ENCODE measurements around the gene S100A5.
"Not testable (repeated sequence)": the region's sequence is repeated elsewhere in the genome, so short reads cannot be mapped to it uniquely, and the experiment has no call there.

S100A5 gene

DNA sequence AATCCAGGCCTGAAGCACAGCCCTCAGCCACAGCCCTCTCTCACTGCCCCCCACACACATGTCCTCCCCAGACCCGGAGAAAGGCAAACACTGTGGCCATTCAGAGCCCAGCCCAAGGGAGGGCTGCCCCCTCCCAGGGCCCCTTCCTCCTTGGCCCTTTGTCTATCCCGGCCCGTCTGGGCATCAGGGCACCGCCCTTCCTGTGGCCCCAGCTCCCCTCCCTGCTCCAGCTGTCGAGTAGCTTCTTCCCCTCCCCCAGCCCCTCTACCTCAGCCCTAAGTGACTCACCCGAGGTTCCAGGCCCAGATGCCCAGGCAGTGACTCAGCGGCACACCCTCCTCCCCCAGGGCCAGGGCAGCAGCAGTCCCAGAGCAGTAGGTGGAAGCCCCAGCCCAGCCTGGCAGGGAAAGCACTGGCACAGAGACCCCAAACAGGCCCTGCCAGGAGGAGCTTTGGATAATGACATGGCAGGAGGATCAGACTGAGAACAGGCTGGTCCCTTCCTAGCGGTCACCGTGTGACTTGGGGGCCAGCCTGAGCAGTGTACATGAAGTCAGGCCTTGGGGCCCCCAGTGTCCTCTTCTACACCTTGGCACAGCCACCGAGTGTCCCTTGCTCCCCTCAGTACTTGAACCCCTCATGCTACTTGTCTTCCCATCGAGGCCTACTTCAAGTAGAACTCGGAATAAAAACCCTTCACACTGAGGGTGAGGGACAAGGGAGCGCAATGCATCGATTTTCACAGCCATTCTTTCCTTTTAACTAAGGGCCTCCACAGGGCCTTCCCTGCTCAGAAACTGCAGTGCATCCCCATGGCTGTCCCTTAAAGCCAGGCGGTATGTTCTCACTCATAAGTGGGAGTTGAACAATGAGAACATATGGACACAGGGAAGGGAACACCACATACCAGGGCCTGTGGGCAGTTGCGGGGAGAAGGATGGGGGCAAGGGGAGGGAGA lies 26.0 kb upstream of the S100A5 start:
- peak; percentile 77 for DNase-seq (ENCODE audit: low read depth, low spot score)

DNA sequence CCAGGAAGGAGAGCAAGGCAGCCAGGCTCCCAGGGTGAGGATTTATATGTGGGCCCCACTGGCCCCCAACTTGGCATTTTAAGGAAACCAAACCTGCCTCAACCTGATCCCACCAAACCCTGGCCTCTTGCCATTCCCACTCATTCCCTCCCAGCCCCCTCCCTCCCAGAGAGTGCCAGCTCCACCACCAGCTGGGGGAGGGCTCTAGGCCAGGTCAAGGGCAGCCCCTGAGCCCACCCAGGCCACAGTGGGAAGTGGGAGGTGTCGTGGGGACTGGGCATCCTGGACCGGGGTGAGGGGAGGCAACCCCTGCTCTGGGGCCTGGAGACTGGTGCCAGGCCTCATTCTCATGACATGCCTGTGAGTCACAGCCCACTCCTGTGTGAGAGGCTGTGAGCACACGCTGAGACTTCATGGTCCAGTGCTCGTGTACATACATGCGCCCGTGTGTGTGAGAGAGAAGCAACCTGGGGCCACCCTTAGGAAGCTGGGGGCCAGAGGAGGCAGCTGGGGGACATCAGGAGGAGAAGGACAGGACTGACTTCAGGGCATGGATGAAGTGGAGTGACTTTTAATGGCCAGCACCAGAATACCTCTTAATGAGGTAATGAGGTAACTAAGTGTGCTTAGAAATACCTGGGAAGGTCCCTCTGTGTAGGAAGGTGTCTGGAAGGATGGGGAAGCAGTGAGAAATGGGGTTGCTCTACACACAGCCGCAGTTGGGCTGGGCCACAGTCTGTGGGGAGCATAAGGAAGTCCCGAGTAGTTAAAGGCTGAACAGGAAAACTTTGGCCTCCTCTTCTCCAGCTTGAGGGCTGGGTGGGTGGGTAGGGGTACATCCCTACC lies 25.0 kb upstream of the S100A5 start, which contains the start of gene S100A2:
S100A2 (minus strand) TSS at position 316 of the 846 bp plus-strand sequence. CDS start 1,967 bp downstream, outside the sequence.
- DNase-seq (ENCODE audit: low read depth, low spot score): no peak

DNA sequence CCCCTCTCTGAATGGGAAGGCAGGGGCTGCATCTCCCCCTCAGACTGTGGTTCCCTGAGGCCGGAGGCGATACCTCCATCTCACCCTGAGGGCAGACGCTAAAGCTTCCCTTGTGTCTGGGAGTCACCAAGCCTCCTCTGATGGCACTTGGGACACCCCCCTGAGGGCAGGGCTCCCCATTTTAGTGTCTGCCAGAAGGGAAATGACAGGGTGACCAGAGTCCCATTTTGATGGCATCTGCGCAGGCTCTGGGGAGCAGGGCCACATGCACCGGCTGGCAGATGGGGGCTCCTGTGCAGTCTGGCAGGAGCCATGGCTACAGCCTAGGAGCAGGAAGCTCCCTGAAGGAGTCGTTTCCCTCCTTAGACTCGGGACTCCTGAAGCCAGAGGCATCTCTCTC lies 23.3 kb upstream of the S100A5 start:
- no peak for DNase-seq (ENCODE audit: low read depth, low spot score)

DNA sequence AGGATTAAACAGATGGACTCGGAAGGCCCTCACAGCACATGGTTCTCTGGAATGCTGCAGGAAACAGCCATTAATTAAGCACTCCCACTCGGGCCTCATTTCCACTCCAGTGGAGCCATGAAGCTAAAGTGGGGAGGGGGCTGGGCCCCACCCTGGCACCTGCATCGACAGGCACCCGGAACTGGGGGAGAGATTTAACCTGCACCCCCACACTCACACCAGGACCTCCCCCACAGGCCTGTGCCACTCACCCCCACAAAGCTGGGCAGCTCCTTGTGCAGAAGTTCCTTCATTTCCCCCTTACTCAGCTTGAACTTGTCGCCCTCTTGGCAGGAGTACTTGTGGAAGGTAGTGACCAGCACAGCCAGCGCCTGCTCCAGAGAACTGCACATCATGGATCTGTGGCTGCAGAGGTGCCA lies 22.8 kb upstream of the S100A5 start:
- no peak for DNase-seq (ENCODE audit: low read depth, low spot score)

DNA sequence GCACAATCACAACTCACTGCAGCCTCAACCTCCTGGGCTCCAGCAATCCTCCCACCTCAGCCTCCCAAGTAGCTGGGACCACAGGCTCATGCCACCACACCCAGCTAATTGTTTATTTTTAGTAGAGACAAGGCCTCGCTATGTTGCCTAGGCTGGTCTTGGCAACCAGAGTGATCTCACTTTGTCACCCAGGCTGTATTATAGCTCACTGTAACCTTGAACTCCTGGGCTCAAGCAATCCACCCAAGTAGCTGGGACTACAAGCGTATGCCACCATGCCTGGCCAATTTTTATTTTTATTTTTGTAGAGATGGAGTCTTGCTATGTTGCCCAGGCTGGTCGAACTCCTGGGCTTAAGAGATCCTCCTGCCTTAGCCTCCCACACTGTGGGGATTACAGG lies 21.3 kb upstream of the S100A5 start:
- not testable (repeated sequence) for DNase-seq (ENCODE audit: low read depth, low spot score)

DNA sequence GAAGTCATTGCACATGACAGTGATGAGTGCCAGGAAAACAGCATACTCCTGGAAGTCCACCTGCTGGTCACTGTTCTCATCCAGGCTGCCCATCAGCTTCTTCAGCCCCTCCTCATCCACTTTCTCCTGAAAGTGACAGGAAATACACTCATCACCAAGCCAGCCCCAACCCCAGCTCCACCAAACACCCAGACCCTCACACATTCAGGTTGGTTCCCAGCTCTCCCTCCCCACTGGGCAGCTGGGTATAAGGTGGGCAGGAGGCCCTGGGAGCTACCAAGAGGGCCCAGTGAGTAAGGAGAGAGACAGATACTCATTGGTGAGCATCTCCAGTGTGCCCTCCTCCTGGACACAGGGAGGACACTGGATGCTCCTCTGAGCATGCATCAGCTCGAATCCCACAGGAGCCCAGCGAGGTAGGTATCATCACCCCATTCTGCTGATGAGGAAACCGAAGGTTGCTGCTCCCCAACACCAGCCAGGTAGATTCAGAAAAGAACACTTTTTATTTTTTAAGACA lies 20.8 kb upstream of the S100A5 start:
- DNase-seq (ENCODE audit: low read depth, low spot score): no peak

DNA sequence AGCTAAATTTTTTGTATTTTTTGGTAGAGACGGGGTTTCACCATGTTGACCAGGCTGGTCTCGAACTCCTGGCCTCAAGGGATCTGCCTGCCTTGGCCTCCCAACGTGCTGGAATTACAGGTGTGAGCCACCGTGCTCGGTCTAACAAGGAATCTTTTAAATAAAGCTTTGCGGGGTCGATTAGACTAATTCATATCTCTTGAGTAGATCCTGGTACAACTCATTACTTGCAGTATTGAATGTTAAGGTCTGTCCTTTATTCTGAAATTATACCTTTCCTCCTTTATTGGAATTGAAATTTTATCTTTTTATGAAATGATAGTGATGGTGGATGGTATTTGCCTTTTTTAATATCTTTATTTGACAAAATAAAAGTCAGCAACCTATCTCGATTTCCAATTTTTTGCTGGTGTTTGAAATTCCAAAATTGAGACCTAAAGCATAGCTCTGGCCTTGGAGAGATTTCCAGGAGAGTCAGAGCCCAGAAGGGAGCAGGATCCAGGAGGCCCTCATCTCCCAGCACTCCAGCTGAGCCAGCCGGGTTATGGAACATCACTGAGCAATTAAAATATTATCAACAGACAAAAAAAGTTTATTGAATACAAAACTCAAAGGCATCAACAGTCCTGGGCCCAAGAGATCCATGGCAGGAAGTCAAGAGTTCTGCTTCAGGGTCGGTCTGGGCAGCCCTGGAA lies 20.2 kb upstream of the S100A5 start:
- no peak for DNase-seq (ENCODE audit: low read depth, low spot score)

DNA sequence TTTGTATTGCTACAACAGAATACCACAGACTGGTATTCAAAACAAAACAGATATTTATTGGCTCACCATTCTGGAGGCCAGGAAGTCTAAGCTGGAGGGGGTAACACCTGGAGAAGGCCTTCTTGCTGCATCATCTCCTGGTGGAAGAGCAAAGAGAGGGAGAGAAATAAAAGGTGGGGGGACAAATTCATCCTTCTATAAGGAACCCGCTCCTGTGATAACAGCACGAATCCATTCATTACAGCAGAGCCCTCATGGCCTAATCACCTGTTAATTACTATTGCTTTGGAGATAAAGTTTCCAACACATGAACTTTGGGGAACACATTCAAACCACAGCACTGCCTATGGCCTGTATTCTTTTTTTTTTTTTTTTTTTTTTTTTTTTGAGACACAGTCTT lies 19.5 kb upstream of the S100A5 start:
- DNase-seq (ENCODE audit: low read depth, low spot score): no peak

DNA sequence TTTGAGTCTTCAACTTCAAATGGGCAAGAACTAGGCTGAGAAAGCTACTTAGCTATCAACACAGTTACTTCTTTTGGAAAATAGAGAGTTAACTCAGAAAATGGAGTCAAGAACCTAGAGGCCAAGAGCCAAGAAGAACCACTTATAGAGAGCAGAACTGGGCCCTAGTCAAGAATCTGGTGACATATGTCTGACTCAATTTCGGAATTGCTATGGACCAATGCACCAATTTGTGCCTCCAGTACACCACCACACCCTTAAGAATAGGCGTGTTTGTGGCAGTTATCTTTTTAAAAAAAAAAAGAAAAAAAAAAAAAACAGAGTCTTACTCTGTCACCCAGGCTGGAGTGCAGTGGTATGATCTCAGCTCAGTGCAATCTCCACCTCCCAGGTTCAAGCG lies 17.1 kb upstream of the S100A5 start:
- DNase-seq (ENCODE audit: low read depth, low spot score): no peak

DNA sequence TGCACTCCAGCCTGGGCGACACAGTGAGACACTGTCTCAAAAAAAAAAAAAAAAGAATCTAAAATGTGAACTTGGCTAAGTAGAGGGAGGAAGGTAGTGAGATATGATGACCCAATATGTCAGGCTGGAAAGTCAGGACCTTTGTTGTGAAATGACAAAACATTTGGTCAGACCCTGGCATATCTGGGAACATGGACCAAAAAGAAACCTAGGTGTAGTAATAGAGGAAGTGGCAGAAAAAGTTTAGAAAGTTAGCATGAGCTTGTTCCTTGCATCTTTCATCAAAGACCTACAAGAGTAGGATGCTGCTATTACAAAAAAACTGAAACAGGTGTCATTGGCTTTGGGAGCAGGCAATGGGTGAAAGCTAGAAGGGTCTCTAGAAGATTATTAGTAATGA lies 15.6 kb upstream of the S100A5 start:
- no peak for DNase-seq (ENCODE audit: low read depth, low spot score)

DNA sequence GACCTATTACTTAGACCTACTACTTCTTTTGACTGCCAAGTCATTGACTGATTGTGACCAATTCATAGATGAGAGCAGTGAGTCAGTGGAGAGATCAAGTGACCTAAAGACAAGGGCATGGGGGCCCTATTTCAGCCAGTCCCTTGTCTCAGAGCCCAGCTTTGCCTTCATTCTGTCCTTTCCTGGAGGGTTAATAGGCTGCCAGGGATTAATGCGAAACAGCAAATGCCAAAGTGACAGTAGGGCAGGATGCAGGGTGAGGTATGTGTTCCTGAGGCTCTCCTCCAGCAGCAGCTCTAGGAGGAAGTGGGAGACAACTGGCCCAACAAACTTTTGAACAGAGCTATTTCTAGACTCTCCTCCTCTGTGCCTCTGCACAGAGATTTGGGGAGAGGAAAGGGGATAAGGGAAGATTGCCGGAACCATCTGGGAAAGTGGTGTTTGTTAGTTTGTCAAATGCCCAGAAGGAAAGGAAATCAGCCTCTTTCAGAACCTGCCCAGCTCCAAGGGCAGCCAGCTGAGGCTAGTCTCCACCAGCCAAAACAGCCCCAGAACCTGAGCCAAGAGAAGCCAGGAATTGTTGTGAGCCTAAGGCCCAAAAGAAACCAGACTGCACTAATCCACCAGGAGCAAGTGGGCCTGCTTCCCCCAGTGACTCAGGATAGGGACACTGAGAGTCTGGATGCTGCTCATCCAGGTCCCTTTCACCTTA lies 13.3 kb upstream of the S100A5 start:
- DNase-seq (ENCODE audit: low read depth, low spot score): no peak

DNA sequence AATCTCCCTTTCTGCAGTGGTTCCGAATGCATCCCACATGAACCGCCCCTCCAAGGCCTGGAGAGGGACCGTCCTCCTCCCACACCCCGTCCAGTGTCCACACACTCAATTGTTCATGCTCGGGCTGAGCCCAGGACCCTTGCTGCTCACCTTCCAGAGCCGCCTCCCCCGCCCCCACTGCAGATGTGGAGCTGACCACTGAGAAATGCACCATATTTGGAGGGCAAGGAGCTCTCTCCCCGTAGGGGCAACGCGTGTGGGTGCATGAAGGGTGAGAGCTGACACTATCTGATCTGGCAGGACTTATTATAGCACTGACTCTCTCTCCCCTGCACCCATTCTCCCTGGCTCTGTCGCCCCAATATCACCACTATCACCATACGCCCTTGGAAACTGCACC lies 12.4 kb upstream of the S100A5 start:
- DNase-seq (ENCODE audit: low read depth, low spot score): no peak

DNA sequence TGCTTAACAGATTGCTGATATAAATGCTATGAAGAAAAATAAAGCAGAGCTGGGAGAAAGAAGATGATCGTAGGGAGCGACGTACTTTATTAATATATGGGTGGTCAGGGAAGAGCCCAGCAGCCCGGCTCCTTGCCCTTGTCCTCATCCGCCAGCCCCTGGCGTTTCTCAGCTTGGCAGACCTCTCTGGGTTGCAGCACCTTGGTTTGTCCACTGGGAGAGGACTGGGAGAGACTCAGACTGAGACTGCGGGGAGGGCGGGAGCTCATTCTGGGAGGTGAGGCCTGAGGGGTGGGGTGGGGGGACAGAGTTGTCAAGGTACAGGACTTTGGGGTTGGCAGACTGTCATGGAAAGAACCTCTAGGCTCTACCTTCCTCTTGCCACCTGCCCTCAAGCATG lies 11.6 kb upstream of the S100A5 start:
- no peak for DNase-seq (ENCODE audit: low read depth, low spot score)

DNA sequence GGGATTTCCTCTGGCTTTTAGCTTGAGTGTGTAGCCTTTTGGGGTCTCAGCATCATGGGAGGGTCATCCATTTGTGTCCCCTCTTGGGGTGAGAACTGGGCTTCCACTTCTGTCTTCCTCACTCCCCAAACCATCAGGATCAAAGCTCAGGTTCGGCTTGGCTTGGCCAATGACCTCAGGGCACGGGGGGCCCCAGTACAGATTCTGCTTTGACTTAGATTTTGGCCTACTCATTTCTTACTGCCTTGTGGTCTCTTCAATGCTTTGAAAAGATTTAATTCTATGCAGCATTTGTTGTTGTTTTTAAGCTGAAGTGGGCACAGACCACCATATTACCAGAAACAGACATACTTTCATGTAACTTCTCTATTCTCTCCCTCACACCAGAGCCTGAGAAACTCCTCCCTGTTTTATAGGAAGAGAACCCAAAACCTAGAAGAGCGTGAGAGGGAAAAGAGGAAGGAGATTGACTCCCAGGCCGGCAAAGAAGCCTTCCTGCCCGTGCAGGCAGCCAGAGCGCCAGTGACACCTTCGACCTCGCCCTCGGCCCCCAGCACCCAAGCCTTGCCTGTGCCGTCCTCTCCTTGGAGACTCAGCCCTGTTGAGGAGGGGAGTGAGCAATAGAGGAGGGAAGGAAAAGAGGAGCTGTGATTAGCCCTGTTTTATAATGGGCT lies 10.2 kb upstream of the S100A5 start:
- DNase-seq (ENCODE audit: low read depth, low spot score): no peak

DNA sequence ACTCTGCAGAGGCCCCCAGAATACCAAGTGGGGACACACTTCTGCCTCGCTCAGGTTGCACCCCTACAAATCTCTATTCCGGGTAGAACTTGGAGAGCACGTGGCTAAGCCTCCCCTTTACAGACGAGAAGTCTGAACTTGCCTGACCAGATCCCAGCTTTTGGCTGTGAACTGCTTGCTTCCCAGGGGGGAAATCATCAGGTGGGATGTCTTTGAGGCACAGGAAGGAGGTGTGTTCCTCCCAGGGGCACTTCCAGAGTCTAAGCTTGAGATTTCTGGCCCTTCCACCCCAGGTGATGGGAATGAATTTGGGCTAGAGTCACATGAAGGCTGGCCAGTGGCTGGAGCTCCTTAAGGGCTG lies 9.6 kb upstream of the S100A5 start:
- no peak for DNase-seq (ENCODE audit: low read depth, low spot score)

DNA sequence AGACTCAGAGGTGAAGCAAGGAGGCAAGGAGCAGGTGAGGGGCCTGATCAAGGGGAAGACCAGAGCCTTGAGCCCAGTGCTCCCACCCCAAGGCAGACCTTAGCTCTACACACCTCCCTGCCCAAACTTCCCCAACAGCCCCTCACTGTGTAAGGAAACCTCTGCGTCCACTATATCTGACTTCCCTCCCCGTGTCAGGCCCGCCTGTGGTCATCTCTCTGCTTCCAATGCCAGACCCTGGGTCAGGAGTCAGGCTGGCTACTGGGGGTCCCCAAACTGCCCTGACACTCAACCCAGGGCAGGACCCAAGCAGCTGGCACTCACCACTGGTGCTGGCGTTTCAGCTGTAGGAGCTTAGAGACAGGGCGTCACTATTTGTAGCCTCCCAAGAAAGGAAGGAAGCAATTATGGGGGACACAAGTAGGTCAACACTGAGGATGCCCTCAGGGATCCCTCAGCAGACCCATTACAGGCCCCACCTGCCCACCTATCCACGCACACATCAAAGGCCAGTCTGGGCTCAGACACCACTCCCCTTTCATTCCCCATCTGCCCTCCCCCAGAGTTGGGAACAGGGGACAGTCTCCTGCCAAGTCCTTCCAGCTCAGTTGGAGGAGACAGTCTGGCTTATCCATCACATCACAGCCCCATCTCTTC lies 9.1 kb upstream of the S100A5 start:
- DNase-seq (ENCODE audit: low read depth, low spot score): no peak

DNA sequence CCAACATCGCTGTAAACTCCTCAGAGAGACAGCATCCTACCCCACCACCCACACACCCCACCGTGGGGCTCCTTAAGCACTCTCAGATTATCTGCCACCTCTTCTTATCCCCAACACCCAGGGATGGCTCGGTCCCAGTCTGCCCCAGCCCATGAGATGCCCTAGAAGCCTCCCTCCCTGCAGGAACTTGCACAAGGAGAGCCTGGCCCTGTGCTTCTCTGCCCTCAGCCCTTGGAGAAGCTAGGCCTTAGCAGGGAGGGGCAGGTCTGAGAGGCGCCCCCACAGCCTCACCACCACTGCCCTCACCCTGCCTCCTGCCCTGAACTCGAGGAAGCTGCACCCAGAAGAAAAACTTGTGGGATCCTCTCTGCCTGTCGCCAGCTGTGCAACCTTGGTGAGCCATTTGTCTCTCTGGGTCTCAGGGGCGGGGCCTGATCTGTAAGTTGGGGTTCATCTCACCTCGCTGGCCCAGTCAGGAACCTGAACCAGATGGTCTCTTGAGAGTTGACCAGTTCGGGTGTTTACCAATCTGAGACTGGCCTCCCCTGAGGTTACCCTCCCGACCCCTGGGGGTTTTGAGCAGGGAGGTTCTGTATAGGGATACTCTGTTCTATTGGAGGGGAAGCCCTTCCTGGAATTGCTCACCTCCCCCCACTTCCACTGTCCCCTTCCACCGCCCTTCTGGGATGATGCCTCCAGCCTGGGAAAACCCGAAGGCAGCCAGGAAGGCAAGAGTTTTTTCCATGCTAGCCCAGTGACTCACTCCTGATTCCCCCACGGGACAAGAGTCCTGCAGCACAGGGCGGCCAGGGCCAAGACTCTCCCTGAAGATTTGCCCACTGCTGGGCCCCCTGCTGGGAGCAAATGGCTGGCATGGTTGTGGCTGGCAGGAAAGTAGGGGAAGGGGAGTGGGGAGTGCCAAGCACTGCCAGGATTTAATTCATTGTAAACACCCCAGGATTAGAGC lies 8.3 kb upstream of the S100A5 start, which contains the start of gene S100A3:
S100A3 (minus strand) TSS at position 537 of the 967 bp plus-strand sequence. CDS start 773 bp downstream, outside the sequence.
- DNase-seq (ENCODE audit: low read depth, low spot score): no peak

Measured in brain pericyte (primary cell).